IMR-90 (cell line): ENCODE results near the gene TMEM129. TPM values are rescaled to one million over a fixed set of nuclear protein-coding genes. Genes with fewer than 3 reads are reported as not detected.
"Not testable (repeated sequence)": the region's sequence is repeated elsewhere in the genome, so short reads cannot be mapped to it uniquely, and the experiment has no call there.

Source experiments
- ATAC-seq: fragments of 200-7000 bp; cut with Tn5 transposase; 2 replicates; pipeline ENCODE4 v1.9.1; 2020; ENCODE audit warnings: low read depth, mild to moderate bottlenecking, moderate library complexity
- BruUV-seq: library from RNA; stranded (reverse); fragments of 400-500 nt; replicated peaks from 2 replicates; lab custom pipeline; 2021; lab: Mats Ljungman, UMichigan
- CTCF ChIA-PET: fragments of 300-600 bp; formaldehyde crosslinking; extraction: SDS; loops from one replicate; lab custom pipeline; 2021; ENCODE audit warnings: antibody characterized with exemption; lab: Yijun Ruan, JAX
- POLR2A ChIA-PET: fragments of 300-600 bp; sonication (Branson Sonifier 250); formaldehyde crosslinking; loops from one replicate; lab custom pipeline; 2022; ENCODE audit warnings: antibody characterized with exemption; ENCODE audit not compliant: unreplicated experiment; lab: Charles Lee
- DNase-seq: peaks from one replicate; pipeline ENCODE4 v3.0.0; 2013
- H2AFZ ChIP-seq: replicated peaks from 2 replicates; pipeline ENCODE3; 2013; ENCODE audit warnings: low read length, mild to moderate bottlenecking; ENCODE audit not compliant: poor library complexity
- H2AK5ac ChIP-seq: 2 replicates; pipeline ENCODE4 v1.6.1; 2013; ENCODE audit warnings: low read depth, low read length, inconsistent platforms
- H2AK9ac ChIP-seq: replicated peaks from 2 replicates; pipeline ENCODE3; 2013; ENCODE audit warnings: mild to moderate bottlenecking, low read depth, low read length, moderate library complexity; ENCODE audit not compliant: poor library complexity
- H2BK120ac ChIP-seq: 2 replicates; pipeline ENCODE4 v1.6.1; 2013; ENCODE audit warnings: low read depth, low read length, inconsistent platforms
- H2BK15ac ChIP-seq: 3 replicates; pipeline ENCODE4 v1.6.1; 2013; ENCODE audit warnings: low read depth, low read length, inconsistent platforms
- H2BK20ac ChIP-seq: 2 replicates; pipeline ENCODE4 v1.6.1; 2013; ENCODE audit warnings: low read depth, mild to moderate bottlenecking, inconsistent platforms, low read length, moderate library complexity
- H2BK5ac ChIP-seq: 2 replicates; pipeline ENCODE4 v1.6.1; 2013; ENCODE audit warnings: mild to moderate bottlenecking, low read depth, low read length, inconsistent platforms; ENCODE audit not compliant: poor library complexity, severe bottlenecking
- H3K14ac ChIP-seq: replicated peaks from 2 replicates; pipeline ENCODE4 v1.6.1; 2013; ENCODE audit warnings: low read depth, low read length, inconsistent platforms
- H3K18ac ChIP-seq: 2 replicates; pipeline ENCODE4 v1.6.1; 2013; ENCODE audit warnings: low read depth, low read length, control low read depth
- H3K23ac ChIP-seq: 2 replicates; pipeline ENCODE4 v1.6.1; 2013; ENCODE audit warnings: low read depth, low read length, inconsistent platforms
- H3K27ac ChIP-seq: 2 replicates; pipeline ENCODE4 v1.5.1; 2013; ENCODE audit warnings: mild to moderate bottlenecking, control low read depth, low read length; ENCODE audit not compliant: insufficient read depth
- H3K27me3 ChIP-seq: 2 replicates; pipeline ENCODE4 v1.6.1; 2013; ENCODE audit warnings: low read length; ENCODE audit not compliant: control insufficient read depth, insufficient read depth
- H3K36me3 ChIP-seq: 2 replicates; pipeline ENCODE4 v1.6.1; 2013; ENCODE audit warnings: low read length, mixed read lengths; ENCODE audit not compliant: control insufficient read depth, insufficient read depth
- H3K4ac ChIP-seq: 2 replicates; pipeline ENCODE4 v1.6.1; 2013; ENCODE audit warnings: low read depth, low read length, inconsistent platforms
- H3K4me1 ChIP-seq: 2 replicates; pipeline ENCODE4 v1.6.1; 2013; ENCODE audit warnings: low read length, mixed read lengths; ENCODE audit not compliant: control insufficient read depth, insufficient read depth
- H3K4me2 ChIP-seq: 2 replicates; pipeline ENCODE4 v1.6.1; 2013; ENCODE audit warnings: low read depth, mild to moderate bottlenecking, control low read depth, low read length, moderate library complexity
- H3K4me3 ChIP-seq: 2 replicates; pipeline ENCODE4 v1.5.1; 2013; ENCODE audit warnings: low read depth, mild to moderate bottlenecking, control low read depth, low read length, moderate library complexity; ENCODE audit not compliant: insufficient read depth
- H3K56ac ChIP-seq: 2 replicates; pipeline ENCODE4 v1.6.1; 2013; ENCODE audit warnings: low read length, inconsistent platforms; ENCODE audit not compliant: insufficient read depth; ENCODE audit errors: extremely low read depth
- H3K79me1 ChIP-seq, 2 experiments: 2 replicates each; pipeline ENCODE4 v1.6.1; 2013; ENCODE audit warnings: low read length in 2 of 2, inconsistent platforms in 1 of 2, low read depth in 1 of 2
- H3K9ac ChIP-seq: 2 replicates; pipeline ENCODE4 v1.6.1; 2013; ENCODE audit warnings: low read depth, low read length, control low read depth
- H3K9me1 ChIP-seq: 2 replicates; pipeline ENCODE4 v1.6.1; 2013; ENCODE audit warnings: low read length, inconsistent platforms; ENCODE audit not compliant: insufficient read depth
- H3K9me3 ChIP-seq: 2 replicates; pipeline ENCODE4 v1.6.1; 2013; ENCODE audit warnings: low read length; ENCODE audit not compliant: control insufficient read depth, insufficient read depth
- H4K20me1 ChIP-seq: 2 replicates; pipeline ENCODE4 v1.6.1; 2013; ENCODE audit warnings: low read length, inconsistent platforms; ENCODE audit not compliant: insufficient read depth
- H4K5ac ChIP-seq: 2 replicates; pipeline ENCODE4 v1.6.1; 2013; ENCODE audit warnings: mild to moderate bottlenecking, low read depth, low read length, control low read depth
- H4K8ac ChIP-seq, 2 experiments: 2 replicates each; pipeline ENCODE4 v1.6.1; 2013; ENCODE audit warnings: low read depth in 2 of 2, low read length in 2 of 2, control low read depth in 1 of 2, inconsistent platforms in 1 of 2
- H4K91ac ChIP-seq: 2 replicates; pipeline ENCODE4 v1.6.1; 2013; ENCODE audit warnings: low read depth, low read length, inconsistent platforms; ENCODE audit not compliant: insufficient read depth
- CHD1 ChIP-seq: IDR thresholded peaks from 2 replicates; pipeline ENCODE4 v1.6.1; 2012; ENCODE audit warnings: low read depth, low read length, improper control_type of control experiment
- FOS ChIP-seq: fragments of 150-350 bp; IDR thresholded peaks from 2 replicates; pipeline ENCODE4 v1.6.1; 2016; ENCODE audit warnings: low read depth, low read length
- MAFK ChIP-seq: IDR thresholded peaks from 2 replicates; pipeline ENCODE4 v1.6.1; 2012; ENCODE audit warnings: low read depth, low read length, improper control_type of control experiment
- POLR2A ChIP-seq: IDR thresholded peaks from 2 replicates; pipeline ENCODE4 v1.6.1; 2012; ENCODE audit warnings: mild to moderate bottlenecking, low read depth, low read length
- RCOR1 ChIP-seq: IDR thresholded peaks from 2 replicates; pipeline ENCODE4 v1.6.1; 2012; ENCODE audit warnings: mild to moderate bottlenecking, low read length, improper control_type of control experiment; ENCODE audit not compliant: insufficient replicate concordance
- RFX5 ChIP-seq: IDR thresholded peaks from 2 replicates; pipeline ENCODE4 v1.8.0; 2012; ENCODE audit warnings: low read depth, mild to moderate bottlenecking, low read length, moderate library complexity
- WGBS, 2 experiments: methylation state at CpG; one replicate each; pipeline versions ENCODE4 v1.1.5 to v1.1.7; 2013; ENCODE audit warnings: missing lambda C conversion rate in 2 of 2; ENCODE audit not compliant: insufficient read length in 1 of 2; ENCODE audit errors: extremely low coverage in 2 of 2; 5-methylcytosine and 5-hydroxymethylcytosine counted together
- dilution Hi-C: fragments of 300-500 bp; cut with HindIII; formaldehyde crosslinking; loops from one replicate; pipeline ENCODE4 v1.14.3; 2018; ENCODE audit warnings: low sequenced_read_pairs; ENCODE audit not compliant: unreplicated experiment
- in situ Hi-C: fragments of 300-500 bp; cut with MboI; formaldehyde crosslinking; loops from 3 replicates; pipeline ENCODE4 v1.14.3; 2019; ENCODE audit warnings: low sequenced_read_pairs, inconsistent platforms, mixed read lengths
- intact Hi-C: fragments of 100-400 bp; cut with micrococcal nuclease; formaldehyde crosslinking; loops from 2 replicates; pipeline ENCODE4 v1.10.0; 2022
- polyA plus RNA-seq, 3 experiments: library from polyadenylated mRNA; depleted of rRNA; stranded (reverse); fragments of >200 nt; gene quantifications; 2 replicates each; pipeline ENCODE4 v1.2.3, GENCODE V29; 2012; ENCODE audit warnings: low replicate concordance in 1 of 3
- total RNA-seq: library from RNA; depleted of rRNA; stranded (reverse); fragments of >200 nt; gene quantifications from 2 replicates; pipeline ENCODE4 v1.2.3, GENCODE V29; 2012
- TF ChIP-seq, protein P1 (sequence below): fragments of 150-350 bp; IDR thresholded peaks from 2 replicates; pipeline ENCODE4 v1.6.1; 2016; ENCODE audit warnings: low read depth, mild to moderate bottlenecking, low read length, moderate library complexity, borderline replicate concordance

TMEM129 gene
- total and polyA plus RNA-seq, 2 of the 4 experiments (the other 2 are of a cell fraction) = 6.6 to 26.6 TPM

DNA sequence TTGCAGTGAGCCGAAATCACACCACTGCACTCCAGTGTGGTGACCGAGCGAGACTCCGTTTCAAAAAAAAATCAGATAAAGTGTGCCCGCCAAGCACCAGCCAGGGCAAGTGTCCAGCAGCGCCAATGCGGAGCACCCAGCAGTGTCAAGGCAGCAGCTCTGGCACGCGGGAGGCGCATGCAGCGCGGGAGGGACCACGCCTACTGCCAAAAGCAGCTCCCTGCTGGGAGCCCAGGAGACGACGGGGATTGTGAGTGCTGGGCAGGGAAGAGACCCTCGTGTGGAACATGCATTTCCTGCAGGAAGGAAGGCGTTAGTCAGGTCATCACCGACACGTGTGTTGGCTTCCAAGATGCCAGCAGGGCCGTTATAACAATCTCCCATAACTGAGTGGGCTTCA is 47.5 kb downstream of the TMEM129 start:
- Histone ChIP-seq H3K56ac (no peak overlapping the region), H3K9ac (no peak overlapping the region), H3K79me1 (no peaks in the 10 kb centered on the region), H2BK15ac (no peak overlapping the region), H3K27ac (no peak overlapping the region), H2AK5ac (no peak overlapping the region), H2AK9ac (no peak overlapping the region), H3K36me3 (no peaks in the 10 kb centered on the region), H3K9me3 (no peaks in the 10 kb centered on the region), H3K4me3 (no peak overlapping the region), H4K91ac (no peak overlapping the region), H3K23ac (no peak overlapping the region), H4K8ac (no peak overlapping the region), H3K4me1 (no peaks in the 10 kb centered on the region), H2AFZ (no peak overlapping the region), H3K18ac (no peak overlapping the region), H3K4me2 (no peak overlapping the region), H4K20me1 (no peaks in the 10 kb centered on the region), H2BK5ac (no peak overlapping the region), H2BK20ac (no peak overlapping the region), H3K27me3 (no peaks in the 10 kb centered on the region), H3K14ac (no peak overlapping the region), H4K5ac (no peak overlapping the region), H3K9me1 (no peaks in the 10 kb centered on the region; the same call in 1 of the 2 replicates), H3K4ac (no peak overlapping the region), H2BK120ac (no peak overlapping the region)
- no TSS peak for BruUV-seq
- DNase-seq (no peak), ATAC-seq (no peak)
- dilution Hi-C loops (no loop called here), in situ Hi-C loops (no loop called here), intact Hi-C loops (no loop called here)
- TF ChIP-seq FOS (no peak), RFX5 (no peak), MAFK (no peak), RCOR1 (no peak), POLR2A (no peak), CHD1 (no peak)
- TF ChIP-seq, protein P1, sequence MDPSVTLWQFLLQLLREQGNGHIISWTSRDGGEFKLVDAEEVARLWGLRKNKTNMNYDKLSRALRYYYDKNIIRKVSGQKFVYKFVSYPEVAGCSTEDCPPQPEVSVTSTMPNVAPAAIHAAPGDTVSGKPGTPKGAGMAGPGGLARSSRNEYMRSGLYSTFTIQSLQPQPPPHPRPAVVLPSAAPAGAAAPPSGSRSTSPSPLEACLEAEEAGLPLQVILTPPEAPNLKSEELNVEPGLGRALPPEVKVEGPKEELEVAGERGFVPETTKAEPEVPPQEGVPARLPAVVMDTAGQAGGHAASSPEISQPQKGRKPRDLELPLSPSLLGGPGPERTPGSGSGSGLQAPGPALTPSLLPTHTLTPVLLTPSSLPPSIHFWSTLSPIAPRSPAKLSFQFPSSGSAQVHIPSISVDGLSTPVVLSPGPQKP = no peak
- CTCF ChIA-PET = no interaction called here
- POLR2A ChIA-PET = no interaction called here
- 87% methylated on average over 14 of the region's 20 CpGs; no CpG with 5 or more reads in 1 of the 2 experiments for WGBS, 2 experiments

DNA sequence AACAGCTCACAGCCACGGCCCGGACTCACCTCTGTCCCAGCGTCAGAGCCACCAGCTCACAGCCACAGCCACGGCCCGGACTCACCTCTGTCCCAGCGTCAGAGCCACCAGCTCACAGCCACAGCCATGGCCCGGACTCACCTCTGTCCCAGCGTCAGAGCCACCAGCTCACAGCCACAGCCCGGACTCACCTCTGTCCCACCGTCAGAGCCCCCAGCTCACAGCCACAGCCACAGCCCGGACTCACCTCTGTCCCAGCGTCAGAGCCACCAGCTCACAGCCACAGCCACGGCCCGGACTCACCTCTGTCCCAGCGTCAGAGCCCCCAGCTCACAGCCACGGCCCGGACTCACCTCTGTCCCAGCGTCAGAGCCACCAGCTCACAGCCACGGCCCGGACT is 50.1 kb downstream of the TMEM129 start:
- H3K9me3 ChIP-seq, H2BK20ac ChIP-seq, H3K27me3 ChIP-seq, H2AFZ ChIP-seq, H2BK15ac ChIP-seq, H2AK9ac ChIP-seq, BruUV-seq, H3K56ac ChIP-seq, H3K4me3 ChIP-seq, H3K18ac ChIP-seq, CTCF ChIA-PET, H3K79me1 ChIP-seq, H3K14ac ChIP-seq, H4K20me1 ChIP-seq, ATAC-seq, H3K4ac ChIP-seq, H3K4me2 ChIP-seq, H3K4me1 ChIP-seq, H3K9me1 ChIP-seq, H2BK120ac ChIP-seq, POLR2A ChIA-PET, in situ Hi-C loops, intact Hi-C loops, DNase-seq, H3K36me3 ChIP-seq, H3K23ac ChIP-seq, H2AK5ac ChIP-seq, H4K8ac ChIP-seq, H3K27ac ChIP-seq, H2BK5ac ChIP-seq, H3K9ac ChIP-seq, dilution Hi-C loops, H4K5ac ChIP-seq, H4K91ac ChIP-seq: not testable (repeated sequence)
- WGBS, 2 experiments = 78% methylated on average over 11 of the region's 20 CpGs; no CpG with 5 or more reads in 1 of the 2 experiments
